Glomerular endothelial cell (primary cell): ENCODE results near the gene CCDC91. TPM values are rescaled to one million over a fixed set of nuclear protein-coding genes. Genes with fewer than 3 reads are reported as not detected.
"Not testable (repeated sequence)": the region's sequence is repeated elsewhere in the genome, so short reads cannot be mapped to it uniquely, and the experiment has no call there.

Source experiments
- DNase-seq: peaks from one replicate; pipeline ENCODE4 v3.0.0-alpha.2; 2011; ENCODE audit warnings: low read depth, low spot score; ENCODE audit errors: extremely low read depth
- total RNA-seq: library from RNA; depleted of rRNA; stranded (reverse); fragments of >200 nt; gene quantifications from 2 replicates; pipeline ENCODE4 v1.2.3, GENCODE V29; 2015

Gene CCDC91
- total RNA-seq, 1 donor from 2014 or later, result 10.1 TPM

DNA sequence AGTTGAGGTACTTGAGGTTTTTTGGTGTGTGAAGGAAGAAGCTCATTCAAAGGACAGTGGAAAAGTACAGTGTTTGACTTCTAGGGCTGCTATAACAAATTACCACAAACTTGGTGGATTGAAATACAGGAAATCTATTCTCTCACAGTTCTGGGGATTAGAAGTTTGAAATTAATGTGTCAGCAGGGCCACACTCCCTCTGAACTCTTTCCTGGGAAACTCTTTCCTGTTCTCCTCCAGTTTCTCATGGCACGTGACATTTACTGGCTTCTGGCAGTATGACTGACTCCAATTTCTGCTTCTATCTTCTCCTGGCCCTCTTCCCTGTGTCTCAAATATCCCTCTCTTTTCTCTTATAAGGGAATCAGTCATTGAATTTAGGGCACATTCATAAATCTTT lies 160.2 kb downstream of the CCDC91 start:
- no peak for DNase-seq

GRCh38 chr12:28351414-28351813 lies 161.2 kb downstream of the CCDC91 start:
- no peak for DNase-seq

DNA sequence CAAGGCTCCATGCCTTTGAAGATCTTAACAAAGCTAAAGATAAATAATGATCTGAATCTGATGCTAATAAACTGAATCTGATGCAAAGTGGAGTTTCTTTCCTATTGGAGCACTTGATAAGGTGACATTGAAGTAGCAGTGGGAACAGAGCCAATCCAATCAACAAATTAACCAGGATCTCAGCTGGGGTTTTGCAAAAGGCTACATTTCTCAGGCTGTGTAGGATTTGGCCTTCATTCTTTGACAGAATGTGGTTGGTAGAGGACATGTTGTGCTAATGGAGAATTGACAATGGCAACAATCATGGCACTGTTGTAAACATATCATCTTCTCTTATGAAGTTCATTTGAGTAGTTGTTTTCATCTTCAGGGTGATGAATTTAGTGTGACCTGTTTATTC lies 164.9 kb downstream of the CCDC91 start:
- no peak for DNase-seq

- no peak for DNase-seq
Observed at GRCh38 chr12:28360253-28360652, 170.0 kb downstream of the CCDC91 start.

DNA sequence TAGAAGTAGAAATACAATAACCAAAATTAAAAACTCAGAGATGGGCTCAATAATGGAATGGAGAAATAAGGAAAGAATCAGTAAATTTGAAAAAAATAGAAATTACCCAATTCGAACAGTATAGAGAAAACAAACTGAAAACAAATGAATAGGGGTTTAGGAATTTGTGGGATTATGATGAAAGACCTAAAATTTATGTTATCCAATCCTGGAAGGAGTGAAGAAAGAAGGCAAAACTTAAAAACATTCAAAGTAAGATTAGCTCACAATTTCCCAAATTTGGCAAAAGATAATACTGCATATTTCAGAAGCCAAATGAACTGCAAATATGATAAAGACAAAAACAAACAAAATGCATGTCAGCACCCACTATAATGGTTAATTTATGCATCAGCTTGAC lies 177.1 kb downstream of the CCDC91 start:
- no peak for DNase-seq

DNA sequence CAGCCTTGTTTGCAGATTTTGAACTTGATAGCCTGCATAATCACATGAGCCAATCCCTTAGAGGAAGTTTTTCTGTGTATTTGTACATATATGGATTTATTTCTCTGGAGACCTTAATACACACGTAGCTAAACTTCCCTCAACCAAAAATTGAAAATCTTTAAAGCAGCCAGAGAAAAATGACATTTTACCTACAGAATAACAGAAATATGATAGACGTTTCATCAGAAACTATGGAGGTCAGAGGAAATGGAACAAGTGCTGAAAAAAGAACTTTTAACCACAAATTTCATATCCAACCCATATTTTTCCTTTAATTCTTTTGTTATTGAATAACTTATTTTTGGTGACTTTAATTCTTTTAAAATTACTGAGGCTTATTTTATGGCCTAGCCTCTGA lies 177.7 kb downstream of the CCDC91 start:
- no peak for DNase-seq

DNA sequence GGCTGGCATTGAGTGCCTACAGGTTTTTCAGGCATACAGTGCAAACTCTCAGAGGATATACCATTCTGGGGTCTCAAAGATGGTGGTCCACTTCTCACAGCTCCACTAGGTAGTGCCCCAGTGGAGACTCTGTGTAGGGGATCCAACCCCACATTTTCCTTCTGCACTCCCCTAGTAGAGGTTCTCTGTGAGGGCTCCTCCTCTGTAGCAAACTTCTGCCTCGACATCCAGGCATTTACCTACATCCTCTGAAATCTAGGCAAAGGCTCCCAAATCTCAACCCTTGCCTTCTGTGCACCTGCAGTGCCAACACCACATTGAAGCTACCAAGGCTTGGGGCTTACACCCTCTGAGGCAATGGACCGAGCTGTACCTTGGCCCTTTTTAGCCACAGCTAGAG lies 179.2 kb downstream of the CCDC91 start:
- DNase-seq, result no peak

DNA sequence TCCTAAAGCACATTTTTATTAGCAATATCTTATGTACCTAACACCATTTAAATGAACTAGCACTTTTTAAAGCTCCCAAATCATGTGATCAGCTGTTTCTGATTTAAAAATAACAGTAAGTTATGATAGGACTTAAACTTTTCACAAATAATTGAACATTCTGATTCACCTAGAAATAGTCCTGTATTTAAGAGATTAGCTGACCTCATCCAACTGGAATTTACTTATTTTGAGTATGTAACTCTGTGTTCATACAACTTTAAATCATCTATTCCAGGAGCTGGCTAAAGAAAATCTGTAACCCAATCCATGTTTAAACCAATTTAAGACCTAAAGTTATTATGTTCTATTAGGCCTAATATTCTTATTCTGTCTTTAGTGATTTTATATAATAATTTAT lies 184.3 kb downstream of the CCDC91 start:
- no peak for DNase-seq

DNA sequence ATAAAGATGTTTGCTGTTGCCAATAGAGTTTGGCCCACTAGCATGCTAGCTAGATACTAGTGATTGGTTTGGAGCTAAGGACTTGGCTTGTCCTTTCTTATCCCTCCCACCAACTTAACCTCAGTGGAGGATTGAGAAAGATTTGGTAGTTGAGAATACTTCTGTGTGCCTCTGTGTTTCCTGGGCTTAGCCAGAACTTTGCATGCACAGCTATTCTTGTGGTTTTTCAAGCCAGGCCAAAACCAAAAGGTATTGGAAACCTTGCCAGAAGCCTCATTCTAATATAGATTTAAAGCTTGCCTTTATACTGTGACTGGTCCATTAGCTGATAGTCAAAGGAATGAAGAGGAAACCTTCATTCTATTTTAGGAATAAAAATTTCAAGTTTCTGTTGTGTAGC lies 188.5 kb downstream of the CCDC91 start:
- DNase-seq, result no peak

GRCh38 chr12:28379779-28380178 lies 189.5 kb downstream of the CCDC91 start:
- DNase-seq, result not testable (repeated sequence)

GRCh38 chr12:28383368-28383767 lies 193.1 kb downstream of the CCDC91 start:
- no peak for DNase-seq

- DNase-seq, result no peak
Observed at GRCh38 chr12:28388879-28389278, 198.6 kb downstream of the CCDC91 start.

DNA sequence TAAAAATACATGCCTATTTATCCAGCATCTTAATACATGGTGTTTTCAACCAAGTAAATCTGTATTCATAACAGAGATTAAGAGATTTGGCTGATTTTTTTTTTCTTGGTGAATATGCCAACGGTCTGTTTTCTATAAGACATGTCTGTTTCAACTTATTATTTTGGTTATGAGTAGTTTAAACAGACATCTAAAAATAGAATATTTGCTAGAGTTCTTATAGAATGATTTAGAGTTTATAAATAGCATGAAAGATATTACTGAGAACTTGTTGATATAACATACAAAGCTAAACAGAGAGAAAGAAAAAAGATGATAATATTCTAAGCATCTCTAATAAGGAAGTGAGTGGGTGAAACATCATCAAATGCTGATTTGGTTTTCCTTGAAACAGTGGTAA lies 199.9 kb downstream of the CCDC91 start:
- no peak for DNase-seq

DNA sequence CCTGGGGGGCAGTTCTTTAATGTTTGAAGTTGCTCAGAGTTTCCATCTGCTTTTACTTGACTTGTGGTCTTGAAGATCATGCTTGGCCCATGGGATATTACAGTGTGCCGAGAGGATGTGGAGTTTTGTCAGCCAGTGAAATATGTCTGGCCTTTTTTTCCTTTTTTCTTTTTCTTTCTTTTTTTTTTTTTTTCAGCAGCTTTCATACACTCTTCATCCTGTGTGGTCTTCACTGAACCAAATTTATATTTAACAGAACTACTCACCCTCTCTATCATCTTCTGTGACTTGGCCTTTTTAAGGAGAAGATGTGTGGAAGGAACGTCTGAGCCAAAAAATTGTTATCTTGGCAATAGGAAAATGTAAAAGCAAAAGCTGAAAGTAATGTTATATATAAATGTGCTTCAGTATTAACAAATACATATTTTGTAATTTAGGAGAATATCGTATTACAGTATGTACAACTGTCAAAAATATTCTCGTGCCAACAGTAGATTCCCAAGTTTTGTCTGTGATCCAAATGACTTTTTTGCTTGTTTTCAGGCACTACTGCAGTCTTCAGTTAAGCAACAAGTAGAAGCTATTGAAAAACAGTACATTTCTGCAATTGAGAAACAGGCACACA lies 200.6 kb downstream of the CCDC91 start:
- no peak for DNase-seq

DNA sequence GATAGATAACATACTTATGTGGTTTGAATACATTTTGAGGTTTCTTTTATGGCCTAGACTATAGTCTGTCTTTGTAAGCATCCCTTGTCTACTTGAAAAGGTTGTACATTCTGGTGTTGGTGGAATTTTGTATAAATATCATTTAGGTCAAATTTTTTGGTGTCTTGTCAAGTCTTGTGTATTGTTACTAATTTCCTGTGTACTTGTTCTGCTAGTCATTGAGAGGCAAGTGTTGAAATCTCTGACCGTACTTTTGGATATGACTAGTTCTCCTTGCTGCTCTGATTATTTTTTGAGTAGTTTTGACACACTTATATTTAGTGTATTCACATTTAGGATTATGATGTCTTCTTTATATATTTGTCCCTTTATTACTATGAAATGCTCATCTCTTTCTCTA lies 219.6 kb downstream of the CCDC91 start:
- DNase-seq, result no peak

DNA sequence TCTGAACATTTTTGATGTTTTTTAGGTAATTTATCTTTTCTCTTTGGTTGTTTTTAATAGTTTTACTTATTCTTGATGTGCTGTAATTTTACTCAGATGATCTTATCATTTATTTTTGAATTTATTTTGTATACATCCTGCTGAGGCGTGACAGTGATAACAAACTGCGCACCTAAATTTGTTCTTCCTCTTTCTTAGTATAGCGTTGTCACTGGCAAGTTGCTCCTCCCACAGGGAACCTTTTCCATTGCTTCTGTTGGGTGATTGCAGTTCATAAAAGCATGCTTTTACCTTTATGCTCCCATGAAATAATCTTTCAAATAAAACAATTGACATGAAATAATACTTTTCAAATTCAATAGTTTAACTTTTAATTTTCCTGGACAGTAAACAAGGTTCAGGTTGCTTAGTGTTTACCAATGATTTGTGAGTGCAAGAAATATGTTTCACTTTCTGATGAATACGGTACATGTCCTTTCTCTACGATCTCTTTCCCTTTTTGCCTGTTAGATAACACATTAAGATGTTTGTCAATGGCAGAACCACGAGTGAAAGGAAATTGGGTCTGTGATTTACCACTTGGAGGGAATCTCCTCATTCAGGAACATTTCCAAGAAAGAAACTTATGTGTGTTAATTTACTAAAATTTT lies 223.3 kb downstream of the CCDC91 start:
- DNase-seq, result no peak

- no peak for DNase-seq
Observed at GRCh38 chr12:28415755-28416154, 225.5 kb downstream of the CCDC91 start.

GRCh38 chr12:28421374-28421773 lies 231.1 kb downstream of the CCDC91 start:
- DNase-seq, result no peak

DNA sequence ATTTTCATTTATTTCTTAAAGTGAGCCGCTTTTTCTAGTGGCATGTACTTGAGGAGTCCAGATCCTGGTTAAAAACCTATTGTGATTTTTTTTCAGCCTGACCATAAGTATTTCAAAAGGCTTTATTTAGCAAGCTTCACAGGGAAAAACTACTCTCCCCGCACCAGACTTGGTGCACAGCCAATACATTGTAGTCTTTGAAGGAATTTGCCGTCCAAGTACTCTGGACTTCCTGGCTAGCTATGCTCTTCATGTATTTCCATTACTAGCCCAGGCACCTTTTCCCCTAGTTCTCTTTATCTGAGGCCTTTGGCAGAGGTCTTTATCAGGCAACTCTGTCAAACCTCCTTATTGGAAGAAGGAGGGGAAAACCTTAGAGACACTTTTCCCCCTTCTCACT lies 234.7 kb downstream of the CCDC91 start:
- peak; percentile 75 for DNase-seq

DNA sequence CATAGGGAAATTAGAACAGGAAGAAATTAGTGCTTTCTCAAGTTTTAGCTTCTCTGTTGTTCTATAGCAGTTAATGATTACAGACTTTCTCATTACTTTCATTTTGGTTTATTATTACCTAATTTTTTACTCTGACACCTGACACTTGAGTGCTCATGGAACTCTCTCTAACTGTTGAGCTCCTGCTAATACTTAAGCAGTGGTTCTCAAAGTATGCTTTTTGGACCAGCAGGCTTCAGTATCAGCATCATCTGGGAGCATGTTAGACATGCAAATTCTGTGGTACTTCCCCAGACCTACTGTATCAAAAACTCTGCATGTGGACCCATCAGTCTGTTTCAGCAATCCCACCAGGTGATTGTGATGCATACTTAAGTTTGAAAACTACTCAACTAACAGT lies 235.3 kb downstream of the CCDC91 start:
- no peak for DNase-seq

DNA sequence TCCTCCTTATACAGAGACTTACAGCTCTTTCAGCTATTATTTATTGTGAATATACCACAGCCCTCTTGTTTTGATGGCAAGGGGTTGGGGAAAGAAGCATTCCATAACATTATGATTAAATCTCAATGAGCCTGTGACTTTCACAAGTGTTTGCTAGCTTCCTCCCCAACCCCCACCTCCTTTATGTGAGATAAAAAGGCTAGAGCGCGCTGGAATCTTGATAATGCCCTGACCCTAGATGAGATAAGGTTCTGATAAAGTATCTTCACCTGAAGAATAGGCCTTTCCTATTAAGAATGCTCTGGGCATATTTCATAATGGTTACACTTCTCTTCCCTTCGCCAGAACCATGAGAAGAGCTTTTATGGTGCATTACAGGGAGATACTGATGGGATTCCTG lies 236.8 kb downstream of the CCDC91 start:
- no peak for DNase-seq

GRCh38 chr12:28440081-28440608 lies 249.9 kb downstream of the CCDC91 start:
- no peak for DNase-seq

DNA sequence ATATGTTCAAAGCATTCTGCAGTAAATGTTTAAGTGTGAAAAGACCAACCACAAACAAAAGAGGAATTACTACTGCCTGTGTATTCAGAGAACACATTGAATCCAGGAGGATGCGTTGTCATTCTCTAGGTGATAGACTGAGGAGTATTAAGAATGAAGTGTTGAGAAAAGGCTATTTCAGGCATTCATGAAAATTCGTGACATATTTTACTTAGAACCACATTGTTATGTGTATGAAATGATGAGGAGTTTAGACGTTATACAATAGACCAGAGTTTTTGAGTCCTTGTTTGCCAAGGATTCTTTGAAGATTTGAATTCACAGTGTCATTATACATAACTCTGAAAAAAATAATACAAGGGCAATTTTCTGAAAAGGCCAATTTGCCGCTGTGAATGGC lies 251.8 kb downstream of the CCDC91 start:
- no peak for DNase-seq
